AG09319 (cell line): Measurements from ENCODE around the gene JARID2.

Experiments
- DNase-seq: peaks from one replicate; pipeline ENCODE4 v3.0.0-alpha.2; 2010; ENCODE audit warnings: low read depth; ENCODE audit errors: extremely low read depth
- TF ChIP-seq, protein P1 (sequence below): IDR thresholded peaks from 2 replicates; pipeline ENCODE4 v1.5.1; 2011; ENCODE audit warnings: low read depth, mild to moderate bottlenecking, inconsistent platforms, low read length, moderate library complexity

Gene JARID2

DNA sequence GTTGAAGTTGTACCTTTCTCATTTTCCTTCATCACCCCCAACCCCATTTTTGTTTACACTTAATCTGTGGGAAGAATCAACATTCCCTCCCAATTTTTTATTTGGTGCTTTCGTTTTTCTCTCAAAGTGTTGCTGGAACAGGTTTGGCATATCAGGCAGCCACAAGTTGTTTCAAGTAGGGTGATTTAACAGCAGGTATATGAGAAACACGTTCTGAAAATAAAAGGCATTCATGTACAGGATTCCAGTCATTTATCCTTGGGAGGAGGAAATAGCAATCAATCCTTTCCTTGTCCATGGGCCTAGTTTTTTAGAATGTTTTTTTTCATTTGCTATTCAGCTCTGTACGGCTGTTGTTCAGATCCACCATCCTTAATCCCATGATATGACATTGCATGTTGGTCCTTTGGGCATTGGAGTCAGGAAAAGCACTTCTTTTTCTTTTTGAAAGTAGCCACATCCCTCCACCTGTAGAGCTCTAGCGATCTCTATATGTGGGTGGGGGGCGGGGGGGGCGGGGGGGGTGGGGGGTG lies 120.2 kb downstream of the JARID2 start:
- TF ChIP-seq, protein P1, sequence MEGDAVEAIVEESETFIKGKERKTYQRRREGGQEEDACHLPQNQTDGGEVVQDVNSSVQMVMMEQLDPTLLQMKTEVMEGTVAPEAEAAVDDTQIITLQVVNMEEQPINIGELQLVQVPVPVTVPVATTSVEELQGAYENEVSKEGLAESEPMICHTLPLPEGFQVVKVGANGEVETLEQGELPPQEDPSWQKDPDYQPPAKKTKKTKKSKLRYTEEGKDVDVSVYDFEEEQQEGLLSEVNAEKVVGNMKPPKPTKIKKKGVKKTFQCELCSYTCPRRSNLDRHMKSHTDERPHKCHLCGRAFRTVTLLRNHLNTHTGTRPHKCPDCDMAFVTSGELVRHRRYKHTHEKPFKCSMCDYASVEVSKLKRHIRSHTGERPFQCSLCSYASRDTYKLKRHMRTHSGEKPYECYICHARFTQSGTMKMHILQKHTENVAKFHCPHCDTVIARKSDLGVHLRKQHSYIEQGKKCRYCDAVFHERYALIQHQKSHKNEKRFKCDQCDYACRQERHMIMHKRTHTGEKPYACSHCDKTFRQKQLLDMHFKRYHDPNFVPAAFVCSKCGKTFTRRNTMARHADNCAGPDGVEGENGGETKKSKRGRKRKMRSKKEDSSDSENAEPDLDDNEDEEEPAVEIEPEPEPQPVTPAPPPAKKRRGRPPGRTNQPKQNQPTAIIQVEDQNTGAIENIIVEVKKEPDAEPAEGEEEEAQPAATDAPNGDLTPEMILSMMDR: no peak
- no peak for DNase-seq

DNA sequence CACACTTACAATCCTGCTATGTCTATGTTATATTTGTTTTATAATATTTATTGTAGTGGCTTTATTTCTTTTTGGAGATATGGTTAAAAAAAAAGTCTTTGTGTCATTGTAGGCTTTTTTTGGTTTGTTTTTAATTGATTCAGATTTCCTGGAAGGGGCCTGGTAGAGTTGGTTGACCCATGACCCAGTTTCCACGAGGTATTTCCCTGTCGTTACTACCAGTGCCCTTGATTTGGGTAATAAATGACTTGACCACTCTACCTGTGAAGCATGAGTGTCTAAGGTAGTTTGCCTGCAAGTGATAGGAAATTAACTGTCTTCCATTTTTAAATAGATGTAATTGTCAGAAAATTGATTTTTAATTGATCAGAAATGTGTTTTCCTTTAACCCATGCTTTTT lies 121.0 kb downstream of the JARID2 start:
- TF ChIP-seq, protein P1: no peak
- DNase-seq: no peak

DNA sequence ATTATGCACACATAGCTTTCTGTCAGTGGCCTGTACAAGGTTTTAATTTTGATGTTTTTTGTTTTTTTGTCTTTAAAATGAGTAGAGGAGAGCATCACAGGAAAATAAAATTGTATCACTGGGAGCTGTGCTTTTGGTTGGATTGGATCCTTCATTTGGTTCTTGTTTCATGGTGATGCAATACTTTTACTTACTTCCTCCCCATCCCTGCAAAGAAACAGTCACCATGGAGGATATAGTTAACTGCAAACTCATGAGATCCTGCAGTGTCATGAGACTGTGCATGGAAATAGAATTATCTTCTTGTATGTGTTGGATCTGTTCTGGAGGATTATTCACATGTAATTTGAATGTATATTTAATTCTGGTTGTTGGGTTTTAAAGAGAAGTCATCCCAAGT lies 122.3 kb downstream of the JARID2 start:
- no peak for DNase-seq
- TF ChIP-seq, protein P1: no peak

DNA sequence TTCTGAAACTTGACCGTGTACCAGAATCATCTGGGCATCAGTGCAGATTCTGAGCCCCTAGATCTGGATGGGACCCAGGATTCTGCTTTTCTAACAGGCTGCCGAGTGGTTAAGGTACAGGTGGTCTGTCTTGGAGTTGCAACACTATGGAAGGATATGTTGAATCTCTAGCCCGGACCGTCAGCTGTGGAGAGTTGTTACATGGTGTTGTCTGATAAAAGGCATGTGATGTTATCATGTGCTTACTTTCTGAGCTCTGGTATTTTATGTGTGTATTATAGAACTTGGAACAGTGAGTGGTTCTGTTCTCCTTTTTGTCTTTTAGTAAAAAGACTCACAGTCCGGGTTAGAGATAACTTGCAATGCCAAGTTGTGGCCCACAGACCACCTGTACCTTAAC lies 123.0 kb downstream of the JARID2 start:
- TF ChIP-seq, protein P1: no peak
- no peak for DNase-seq

DNA sequence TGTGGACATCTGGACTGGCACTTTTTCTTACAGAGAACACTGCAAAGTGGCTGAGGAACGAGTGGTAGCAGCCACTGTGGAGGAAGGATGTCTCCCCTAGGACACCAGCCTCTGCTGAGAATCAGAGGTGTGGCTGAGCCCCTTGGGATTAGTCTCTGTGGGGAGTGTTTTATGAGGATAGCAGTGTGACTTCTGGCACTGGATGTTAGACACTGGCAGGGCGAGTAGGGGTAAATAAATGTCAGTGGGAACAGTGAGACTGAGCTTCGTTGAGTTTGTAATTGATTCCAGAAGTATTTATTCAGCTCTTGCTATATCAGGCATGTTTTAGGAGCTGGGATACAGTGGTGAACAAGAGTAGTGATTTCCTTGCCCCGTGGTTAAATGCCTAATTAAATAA lies 124.0 kb downstream of the JARID2 start:
- peak; percentile 48 for DNase-seq
- TF ChIP-seq, protein P1: no peak

DNA sequence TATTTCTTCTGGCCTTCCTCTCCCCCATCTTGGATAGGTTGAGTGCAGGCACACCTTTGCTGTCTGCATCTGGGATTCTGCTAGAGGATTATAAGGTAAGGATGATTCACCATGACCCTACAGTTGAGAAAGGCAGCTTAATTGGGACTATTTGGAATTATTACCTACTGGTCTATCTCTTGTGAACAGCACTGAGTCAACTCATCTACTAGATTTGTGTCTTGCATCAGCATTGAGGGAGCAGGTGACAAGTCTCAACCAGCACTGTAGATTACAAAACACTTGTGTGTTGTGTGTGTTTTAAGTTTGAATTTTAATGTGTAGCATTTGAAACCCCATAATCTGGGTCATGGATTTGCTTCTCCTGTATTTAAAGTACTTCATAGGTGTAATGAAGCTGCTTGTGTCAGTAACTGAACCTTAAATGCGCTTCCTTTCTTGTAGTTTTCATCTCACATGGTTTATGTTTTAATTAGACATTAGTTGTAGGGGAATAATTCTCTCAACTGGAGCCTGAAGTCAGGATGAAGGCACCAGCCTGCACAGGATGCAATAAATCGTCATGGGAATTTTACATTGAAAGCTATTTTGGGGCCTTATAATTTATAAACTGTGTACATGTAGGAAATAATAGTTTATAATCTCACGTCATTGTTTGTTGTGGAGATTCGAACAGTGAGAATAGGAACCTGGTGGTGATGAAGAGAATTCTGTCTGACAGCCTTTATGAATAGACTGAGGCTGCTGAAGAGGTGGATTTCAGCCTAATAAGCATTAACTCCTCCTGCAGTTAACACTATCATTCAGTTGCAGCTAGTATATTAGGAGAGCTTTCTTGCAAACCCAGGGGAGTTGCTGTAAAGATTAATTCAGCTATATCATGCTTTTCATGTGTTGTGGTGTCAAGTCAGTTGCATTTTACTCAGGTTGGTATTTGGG lies 125.1 kb downstream of the JARID2 start:
- no peak for DNase-seq
- TF ChIP-seq, protein P1: no peak

DNA sequence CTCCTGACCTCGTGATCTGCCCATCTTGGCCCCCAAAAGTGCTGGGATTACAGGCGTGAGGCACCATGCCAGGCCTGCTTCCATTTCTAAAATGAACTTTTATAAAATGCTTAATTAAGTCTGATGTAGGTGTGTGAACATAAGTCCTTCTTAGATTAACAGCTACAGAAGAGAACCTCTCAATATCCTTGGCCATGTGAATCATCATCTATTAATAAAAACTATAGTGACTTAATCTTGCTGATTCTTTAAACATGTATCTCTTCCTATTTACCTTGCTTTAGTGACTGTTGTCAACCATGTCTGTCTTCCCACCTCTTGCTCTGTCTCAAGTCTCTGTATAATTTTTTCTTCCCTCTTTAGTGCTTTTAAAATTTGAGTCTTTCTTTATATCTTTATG lies 127.1 kb downstream of the JARID2 start:
- DNase-seq: no peak
- TF ChIP-seq, protein P1: no peak
